Measurements from ENCODE around the gene XPO4.

GRCh38 chr13:20902438-20903163, at the start of gene XPO4:
- no peak for TF ChIP-seq CTCF (conservative IDR thresholded peaks at IDR 0.05 in 1 of 2, IDR thresholded peaks at IDR 0.05 in 1 of 2; ENCODE audit: low read depth in 1 of 2, low read length in 2 of 2)
- no peak for TF ChIP-seq EZH2 (IDR thresholded peaks at IDR 0.05; ENCODE audit: low read length, missing control alignments)
